Mucosa of descending colon (tissue), 3 donors: ENCODE results near the gene DDAH1. TPM values are rescaled to one million over a fixed set of nuclear protein-coding genes. Genes with fewer than 3 reads are reported as not detected.

ENCODE experiments used
- ATAC-seq: fragments of 200-7000 bp; cut with Tn5 transposase; one replicate; pipeline ENCODE4 v1.9.1; 2020; ENCODE audit warnings: mild to moderate bottlenecking, moderate library complexity
- DNase-seq, 3 donors: peaks; one replicate each; pipeline ENCODE4 v3.0.0-alpha.2; 2020
- H3K36me3 ChIP-seq: fragments of 200-600 bp; one replicate; pipeline ENCODE4 v1.8.0; 2021; ENCODE audit warnings: low read depth, mild to moderate bottlenecking
- H3K4me1 ChIP-seq: fragments of 200-600 bp; one replicate; pipeline ENCODE4 v1.8.0; 2021; ENCODE audit warnings: low read depth, mild to moderate bottlenecking
- H3K4me3 ChIP-seq: fragments of 200-600 bp; one replicate; pipeline ENCODE4 v1.8.0; 2021; ENCODE audit warnings: mild to moderate bottlenecking
- H3K9me3 ChIP-seq: fragments of 200-600 bp; one replicate; pipeline ENCODE4 v1.8.0; 2021; ENCODE audit warnings: mild to moderate bottlenecking
- intact Hi-C, 2 donors: fragments of 100-400 bp; cut with DNase I in 1 of 2; cut with micrococcal nuclease in 1 of 2; formaldehyde crosslinking; loops; one replicate each; pipeline versions ENCODE4 v1.11.0 to v1.11.1; 2022; cut with DNase I, micrococcal nuclease
- total RNA-seq, 3 donors: library from RNA; stranded (reverse); fragmentation: NEBNext Ultra II Directional in 2 of 3; extraction: Animal tissue kit (Norgen Biotek cat#: 25700) in 2 of 3; gene quantifications; one replicate each; pipeline versions ENCODE4 v1.2.1 to v1.2.4, GENCODE V29; 2021 to 2023
- TF ChIP-seq, protein P1 (sequence below): fragments of 200-600 bp; IDR thresholded peaks from one replicate; pipeline ENCODE4 v1.8.0; 2022; ENCODE audit warnings: antibody characterized with exemption, mild to moderate bottlenecking
- donor health status: DM: no; HTN: no; CAD: no; lungs with moderate emphysema.
- donor health status: DM: no; HTN: no; CAD: no.
- donor health status: DM: no; HTN: yes; CAD: no.

The DDAH1 gene
- total RNA-seq, 3 donors from 2014 or later: 45.9 to 86.3 (median 74.1) TPM

GRCh38 chr1:85339656-85340399 lies 125.1 kb downstream of the DDAH1 start:
- TF ChIP-seq, protein P1, sequence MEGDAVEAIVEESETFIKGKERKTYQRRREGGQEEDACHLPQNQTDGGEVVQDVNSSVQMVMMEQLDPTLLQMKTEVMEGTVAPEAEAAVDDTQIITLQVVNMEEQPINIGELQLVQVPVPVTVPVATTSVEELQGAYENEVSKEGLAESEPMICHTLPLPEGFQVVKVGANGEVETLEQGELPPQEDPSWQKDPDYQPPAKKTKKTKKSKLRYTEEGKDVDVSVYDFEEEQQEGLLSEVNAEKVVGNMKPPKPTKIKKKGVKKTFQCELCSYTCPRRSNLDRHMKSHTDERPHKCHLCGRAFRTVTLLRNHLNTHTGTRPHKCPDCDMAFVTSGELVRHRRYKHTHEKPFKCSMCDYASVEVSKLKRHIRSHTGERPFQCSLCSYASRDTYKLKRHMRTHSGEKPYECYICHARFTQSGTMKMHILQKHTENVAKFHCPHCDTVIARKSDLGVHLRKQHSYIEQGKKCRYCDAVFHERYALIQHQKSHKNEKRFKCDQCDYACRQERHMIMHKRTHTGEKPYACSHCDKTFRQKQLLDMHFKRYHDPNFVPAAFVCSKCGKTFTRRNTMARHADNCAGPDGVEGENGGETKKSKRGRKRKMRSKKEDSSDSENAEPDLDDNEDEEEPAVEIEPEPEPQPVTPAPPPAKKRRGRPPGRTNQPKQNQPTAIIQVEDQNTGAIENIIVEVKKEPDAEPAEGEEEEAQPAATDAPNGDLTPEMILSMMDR: no peak
- H3K4me1 ChIP-seq: no peaks in the 10 kb centered on the region
- H3K4me3 ChIP-seq: no peak overlapping the region
- ATAC-seq (no peak), DNase-seq (no peak)
- H3K36me3 ChIP-seq: no peaks in the 10 kb centered on the region
- H3K9me3 ChIP-seq: no peaks in the 10 kb centered on the region
- intact Hi-C loops: no loop called here

- Histone ChIP-seq H3K4me3 (no peak overlapping the region), H3K4me1 (no peaks in the 10 kb centered on the region), H3K36me3 (no peaks in the 10 kb centered on the region), H3K9me3 (no peaks in the 10 kb centered on the region)
- DNase-seq (no peak), ATAC-seq (no peak)
- intact Hi-C loops: no loop called here
- TF ChIP-seq, protein P1: no peak
These were observed 125.9 kb downstream of the DDAH1 start for GRCh38 chr1:85339089-85339488.

- Histone ChIP-seq H3K36me3 (no peaks in the 10 kb centered on the region), H3K4me3 (no peak overlapping the region), H3K9me3 (no peaks in the 10 kb centered on the region), H3K4me1 (peaks cover 3% of the 10 kb centered on the region)
- DNase-seq: no peak
- TF ChIP-seq, protein P1: no peak
- no peak for ATAC-seq
- intact Hi-C loops: no loop called here
These were observed 130.0 kb downstream of the DDAH1 start for GRCh38 chr1:85334962-85335361.

GRCh38 chr1:85333186-85333585 lies 131.8 kb downstream of the DDAH1 start:
- intact Hi-C loops: no loop called here
- ATAC-seq: no peak
- TF ChIP-seq, protein P1: no peak
- Histone ChIP-seq H3K4me1 (peaks cover 3% of the 10 kb centered on the region), H3K4me3 (no peak overlapping the region), H3K9me3 (no peaks in the 10 kb centered on the region), H3K36me3 (no peaks in the 10 kb centered on the region)
- no peak for DNase-seq

DNA sequence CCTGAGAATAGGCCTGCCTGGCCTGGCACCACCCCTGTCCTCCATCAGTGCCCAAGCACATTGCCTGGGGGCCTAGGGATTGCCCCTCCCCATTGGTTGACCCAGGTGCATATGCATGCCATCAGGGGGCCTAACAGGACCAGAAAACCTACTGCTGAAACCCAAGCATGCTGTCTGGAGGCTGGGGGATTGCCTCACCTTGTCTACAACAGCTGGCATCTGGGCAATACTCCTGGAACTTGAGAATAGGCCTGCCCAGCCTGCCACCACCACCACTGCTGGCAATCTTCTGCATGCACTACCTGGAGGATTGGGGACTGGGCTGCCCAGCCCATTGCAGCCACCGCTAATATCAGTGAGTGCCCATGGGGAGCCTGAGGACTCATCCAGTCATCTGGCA lies 132.4 kb downstream of the DDAH1 start:
- Histone ChIP-seq H3K36me3 (no peaks in the 10 kb centered on the region), H3K4me3 (no peak overlapping the region), H3K9me3 (no peaks in the 10 kb centered on the region), H3K4me1 (peaks cover 3% of the 10 kb centered on the region)
- ATAC-seq (no peak), DNase-seq (no peak)
- TF ChIP-seq, protein P1: no peak
- intact Hi-C loops: no loop called here
